HG03060 (cell line): ENCODE measurements around the gene LEPROT.

Experiments
- ATAC-seq: cut with Tn5 transposase; IDR thresholded peaks from one replicate; pipeline ENCODE4 v1.9.1; 2021; ENCODE audit warnings: low read depth, moderate number of reproducible peaks; ENCODE audit not compliant: unreplicated experiment

LEPROT gene

DNA sequence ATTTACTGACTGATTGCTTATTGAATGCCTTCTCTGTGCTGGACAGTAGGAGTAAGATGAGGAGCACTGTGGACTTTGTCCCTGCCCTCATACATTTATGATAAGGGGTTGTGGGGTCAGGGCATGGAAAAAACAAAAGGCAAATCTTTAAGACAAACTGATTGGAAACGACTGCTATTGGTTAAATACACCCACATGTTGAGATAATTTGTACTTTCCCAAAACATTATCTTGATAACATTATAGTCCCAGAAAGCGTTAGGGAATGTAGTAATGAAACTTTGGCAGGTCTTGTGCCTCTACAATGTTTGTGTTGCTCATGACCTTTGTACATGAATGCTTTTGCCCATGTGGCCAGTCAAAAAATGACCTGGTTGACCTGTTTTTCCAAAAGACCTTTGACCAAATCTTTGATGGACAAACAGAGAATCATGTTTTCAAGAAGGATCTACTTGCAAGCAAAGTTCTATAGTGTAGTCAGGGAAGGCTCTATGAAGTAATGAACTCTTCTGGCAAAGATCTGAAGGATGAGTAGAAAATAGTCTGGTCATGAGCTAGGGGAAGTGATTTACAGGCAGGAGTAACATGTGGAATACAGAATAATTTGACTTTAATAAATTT is 50.9 kb downstream of the LEPROT start:
- no peak for ATAC-seq

DNA sequence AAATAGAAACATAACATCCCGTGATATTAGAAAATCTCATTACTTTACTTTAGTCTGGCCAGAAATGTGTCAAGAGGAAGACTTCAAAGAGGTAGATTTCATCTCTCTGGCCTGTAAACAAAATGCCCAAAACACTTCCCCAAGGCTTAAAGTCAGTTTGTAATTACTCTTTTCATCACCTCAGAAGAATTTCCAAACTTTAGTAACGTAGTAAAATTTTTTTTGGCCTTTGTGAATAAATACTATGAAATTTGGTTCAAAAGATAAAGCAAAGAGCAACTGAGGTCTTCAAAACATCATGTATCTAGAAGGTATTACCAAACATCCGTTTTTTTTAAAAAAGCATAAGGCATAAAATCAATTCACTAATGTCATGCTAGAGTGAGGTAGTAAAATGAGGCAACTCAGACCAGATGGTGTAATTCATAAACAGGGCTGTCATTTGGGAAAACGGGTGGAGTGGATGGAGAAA is 51.4 kb downstream of the LEPROT start:
- ATAC-seq: no peak

DNA sequence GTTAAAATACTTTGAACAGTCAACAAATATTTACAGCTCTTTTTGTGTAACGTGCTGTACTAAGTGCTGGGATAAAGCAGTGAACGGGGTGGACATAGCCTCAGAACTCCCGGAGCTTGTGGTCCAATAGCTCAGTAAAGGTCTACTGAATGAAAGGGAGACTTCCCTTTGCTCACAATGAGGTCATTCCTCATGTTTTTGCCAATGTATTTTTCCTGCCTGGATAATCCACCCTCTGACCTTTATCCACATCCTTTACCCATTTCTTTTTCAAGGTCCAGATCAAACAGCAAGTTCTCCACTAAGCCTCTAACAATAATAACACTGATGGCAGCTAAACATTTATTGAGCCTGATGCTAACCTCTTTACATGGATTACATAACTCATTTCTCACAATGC is 55.9 kb downstream of the LEPROT start:
- ATAC-seq: no peak

DNA sequence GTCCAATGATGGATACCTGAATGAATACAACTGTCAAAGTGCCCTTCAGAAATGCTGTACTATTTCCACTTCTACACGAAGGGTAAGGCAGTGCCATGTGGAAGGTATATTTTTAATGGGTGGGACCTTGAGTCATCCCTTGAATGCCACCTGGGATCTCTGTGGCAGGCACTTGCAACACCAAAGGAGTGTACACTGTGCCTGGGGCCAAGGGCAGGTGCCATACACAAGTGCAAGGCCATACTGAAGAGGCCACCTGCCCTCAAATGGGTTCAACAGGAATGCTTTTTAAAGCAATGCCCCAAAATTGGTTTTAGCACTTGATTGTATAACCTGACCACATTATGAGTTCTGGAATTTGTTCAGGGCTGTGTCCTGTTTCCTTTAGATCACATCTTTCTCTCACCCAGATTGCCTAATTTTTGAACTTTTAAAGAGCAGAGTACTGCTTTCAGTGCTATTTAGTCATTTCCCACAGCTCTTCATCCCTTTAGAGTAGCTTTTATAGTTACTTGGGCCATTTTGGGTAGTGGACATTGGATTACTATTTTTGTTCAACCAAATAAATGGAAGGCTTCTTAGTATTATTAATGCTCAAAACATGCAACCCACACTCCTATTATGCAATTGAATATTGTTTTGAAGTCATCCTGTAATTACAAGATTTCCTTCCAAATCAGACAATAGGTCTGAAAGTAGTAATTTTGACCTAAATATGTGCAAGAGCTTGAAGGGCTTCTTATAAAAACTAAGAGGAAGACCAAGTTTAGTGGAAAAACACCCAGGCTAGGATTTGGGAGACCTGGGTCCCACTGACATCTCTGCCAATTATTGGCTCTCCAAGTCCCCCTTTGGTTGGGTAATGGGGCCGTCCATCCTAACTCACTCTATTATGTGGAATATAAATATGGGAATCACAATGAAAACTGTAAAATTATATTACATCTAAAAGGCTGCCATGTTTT is 57.2 kb downstream of the LEPROT start:
- no peak for ATAC-seq

DNA sequence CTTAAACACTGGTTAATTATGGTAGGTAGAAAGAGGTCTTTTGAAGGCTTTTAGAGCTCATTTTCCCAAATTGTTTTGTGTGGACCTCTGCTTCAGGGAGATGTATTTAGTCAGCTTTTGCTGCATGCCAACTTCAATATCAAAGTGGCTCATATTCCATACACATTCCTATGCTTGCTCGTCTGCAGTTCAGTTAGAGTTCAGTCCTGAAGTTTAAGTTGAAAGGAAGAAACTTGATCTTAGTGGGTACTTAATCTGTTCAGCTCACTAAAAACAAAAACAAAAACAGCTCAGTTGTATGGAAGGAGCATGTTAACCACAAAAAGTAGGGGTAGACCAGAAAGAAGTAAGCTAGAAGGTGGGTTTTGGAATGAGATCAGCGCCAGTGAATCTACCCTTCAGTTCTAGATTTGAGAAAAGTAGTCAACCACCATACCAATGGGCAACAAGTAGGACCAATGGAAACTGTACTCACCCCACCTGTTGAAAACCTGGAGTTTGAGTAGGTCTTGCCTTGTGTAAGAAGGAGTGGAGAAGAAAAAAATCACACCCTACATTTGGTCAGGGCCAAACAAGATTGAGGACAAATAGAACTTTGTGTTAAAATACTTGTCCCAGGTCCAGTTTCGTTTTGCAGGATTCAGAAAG is 58.0 kb downstream of the LEPROT start:
- ATAC-seq: no peak

DNA sequence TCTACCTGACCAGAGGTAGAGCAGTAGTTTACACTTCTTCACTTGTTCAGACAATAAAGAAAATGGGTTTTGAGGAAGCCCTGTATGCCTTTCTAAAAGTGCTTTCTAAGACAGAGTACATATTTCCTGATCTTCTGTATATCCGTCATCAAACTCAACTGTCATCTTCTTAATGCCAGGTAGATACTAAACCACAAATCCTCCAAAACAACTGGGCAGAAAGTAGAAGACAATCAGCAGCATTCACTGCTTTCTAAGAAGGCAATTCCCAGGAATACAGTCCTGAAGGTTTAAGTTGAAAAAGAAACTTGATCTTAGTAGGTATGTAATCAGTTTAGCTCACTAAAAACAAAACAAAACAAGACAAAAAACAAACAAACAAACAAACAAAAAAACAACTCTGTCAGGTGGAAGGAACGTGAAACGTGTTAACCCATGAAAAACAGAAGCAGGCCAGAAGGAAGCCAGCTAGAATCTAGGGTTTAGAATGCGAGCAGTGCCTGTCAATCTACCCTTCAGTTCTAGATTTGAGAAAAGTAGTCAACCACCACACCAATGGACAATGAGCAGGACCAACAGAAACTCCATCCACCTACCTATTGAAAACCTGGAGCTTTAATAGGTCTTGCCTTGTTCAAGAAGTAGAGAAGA is 59.2 kb downstream of the LEPROT start:
- ATAC-seq: no peak

DNA sequence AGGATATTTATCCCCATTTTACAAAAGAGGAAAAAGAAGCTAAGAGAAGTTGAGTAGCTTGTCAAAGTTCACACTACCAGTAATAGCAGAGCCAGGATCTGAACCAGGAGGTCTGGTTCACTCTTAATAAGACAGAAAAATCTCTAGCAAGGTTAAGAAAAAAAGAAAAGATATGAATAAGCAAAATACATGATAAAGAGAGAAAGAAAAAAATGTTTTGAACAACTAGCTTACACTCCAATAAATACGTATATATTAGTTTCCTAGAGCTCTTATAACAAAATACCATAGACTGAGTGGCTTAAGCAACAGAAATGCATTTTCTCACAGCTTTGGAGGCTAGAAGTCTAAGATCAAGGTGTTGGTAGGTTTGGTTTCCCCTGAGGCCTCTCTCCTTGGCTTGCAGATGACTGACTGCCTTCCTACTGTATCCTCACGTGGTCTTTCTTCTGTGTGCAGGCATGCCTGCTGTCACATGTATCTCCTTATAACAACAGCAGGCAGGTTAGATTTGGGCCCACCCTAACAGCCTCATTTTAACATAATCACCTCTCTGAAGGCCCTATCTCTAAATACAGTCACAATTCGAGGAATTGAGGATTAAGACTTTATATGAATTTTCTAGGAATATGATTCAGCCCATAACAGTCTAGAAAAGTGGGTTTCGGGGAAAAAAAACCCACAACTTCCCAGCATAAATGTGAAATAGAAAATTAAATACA is 60.4 kb downstream of the LEPROT start:
- ATAC-seq: no peak

DNA sequence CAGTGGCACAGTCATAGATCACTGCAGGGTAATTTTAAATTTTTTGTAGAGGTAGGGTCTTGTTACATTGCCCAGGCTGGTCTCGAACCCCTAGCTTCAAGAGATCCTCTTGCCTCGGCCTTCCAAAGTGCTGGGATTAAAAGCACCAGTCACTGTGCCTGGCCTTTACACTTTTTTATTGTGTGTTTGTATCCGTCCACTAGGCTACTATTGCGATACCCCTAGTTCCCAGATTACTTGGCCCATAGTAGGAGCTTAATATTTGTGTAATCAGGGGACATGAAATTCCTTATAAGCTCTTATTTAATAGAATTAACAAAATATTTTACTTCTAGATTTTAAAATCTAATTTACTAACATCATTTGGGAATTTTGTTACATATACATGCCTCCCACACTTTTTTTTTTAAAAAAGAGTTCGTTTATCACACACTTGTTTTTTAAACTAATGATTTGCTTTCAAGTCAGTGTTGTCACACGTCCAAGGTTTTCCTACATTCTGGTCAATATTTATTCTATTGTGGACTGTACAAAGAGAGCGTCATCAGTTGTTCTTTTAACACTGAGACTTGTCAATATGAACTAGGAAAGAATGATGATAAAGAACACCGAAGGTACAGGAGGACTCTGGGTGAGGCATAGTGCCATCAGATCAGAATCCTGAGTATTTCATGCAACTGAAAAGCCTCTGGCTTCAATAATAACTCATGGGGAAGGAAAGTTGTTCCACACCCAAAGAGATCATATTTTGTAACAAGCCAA is 63.7 kb downstream of the LEPROT start:
- no peak for ATAC-seq
